ENCODE measurements around the gene SPARC. TPM values are rescaled to one million over a fixed set of nuclear protein-coding genes. Genes with fewer than 3 reads are reported as not detected.
A peak's percentile ranks its signal among the peaks of the same experiment; 100 is the strongest.
"Not testable (repeated sequence)": the region's sequence is repeated elsewhere in the genome, so short reads cannot be mapped to it uniquely, and the experiment has no call there.

Gene SPARC
- total RNA-seq, 1 donor from 2014 or later: 9,466 TPM

- no peaks in the 10 kb centered on the region for H3K27me3 Mint-ChIP-seq (ENCODE audit: unreplicated experiment)
- peaks cover 73% of the 10 kb centered on the region for H3K4me1 Mint-ChIP-seq (ENCODE audit: unreplicated experiment)
- H3K27ac Mint-ChIP-seq (ENCODE audit: unreplicated experiment): peak overlapping the region; percentile 99
- peak overlapping the region; percentile 95 for H3K4me3 Mint-ChIP-seq (ENCODE audit: unreplicated experiment)
- no peaks in the 10 kb centered on the region for H3K9me3 Mint-ChIP-seq (ENCODE audit: unreplicated experiment)
- H3K36me3 Mint-ChIP-seq (ENCODE audit: unreplicated experiment): peaks cover 25% of the 10 kb centered on the region
- DNase-seq (ENCODE audit: extremely low spot score, unreplicated experiment): no peak
- no peak for TF ChIP-seq CTCF (IDR thresholded peaks at IDR 0.05)
Measured at GRCh38 chr5:151683444-151683843, 3.3 kb downstream of the SPARC start.

DNA sequence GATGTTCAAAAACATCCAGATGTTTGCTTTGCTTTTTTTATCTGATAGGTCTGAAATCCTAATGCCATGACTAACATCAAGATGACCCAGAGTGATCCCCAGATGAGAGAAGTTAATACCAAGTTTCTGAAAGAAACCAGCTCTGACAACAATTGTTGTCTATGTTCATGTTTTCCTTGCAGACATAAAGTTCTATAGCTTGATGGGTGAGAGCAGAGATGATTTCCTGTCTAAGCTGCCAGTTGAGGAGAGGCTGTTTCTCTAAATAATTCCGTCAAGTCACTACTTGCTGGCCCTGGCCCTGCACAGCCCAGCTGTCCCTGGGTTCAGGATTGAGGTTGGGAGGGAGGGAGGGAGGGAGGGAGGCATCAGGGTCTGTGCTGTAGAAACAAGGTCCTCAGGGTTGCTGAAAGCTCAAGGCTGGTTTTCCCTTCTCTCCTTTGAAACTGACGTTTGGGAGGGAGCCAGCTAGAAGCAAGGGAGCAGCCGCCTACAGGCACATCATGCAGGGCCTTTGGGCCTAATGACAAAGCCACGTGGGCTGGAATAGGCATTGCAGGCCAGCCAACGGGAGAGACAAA, 3.9 kb downstream of the SPARC start:
- TF ChIP-seq CTCF (IDR thresholded peaks at IDR 0.05): no peak
- no peak for DNase-seq (ENCODE audit: extremely low spot score, unreplicated experiment)
- H3K4me3 Mint-ChIP-seq (ENCODE audit: unreplicated experiment): peak overlapping the region; percentile 95
- peak overlapping the region; percentile 99 for H3K27ac Mint-ChIP-seq (ENCODE audit: unreplicated experiment)
- no peaks in the 10 kb centered on the region for H3K27me3 Mint-ChIP-seq (ENCODE audit: unreplicated experiment)
- peaks cover 25% of the 10 kb centered on the region for H3K36me3 Mint-ChIP-seq (ENCODE audit: unreplicated experiment)
- peaks cover 79% of the 10 kb centered on the region for H3K4me1 Mint-ChIP-seq (ENCODE audit: unreplicated experiment)
- no peaks in the 10 kb centered on the region for H3K9me3 Mint-ChIP-seq (ENCODE audit: unreplicated experiment)

DNA sequence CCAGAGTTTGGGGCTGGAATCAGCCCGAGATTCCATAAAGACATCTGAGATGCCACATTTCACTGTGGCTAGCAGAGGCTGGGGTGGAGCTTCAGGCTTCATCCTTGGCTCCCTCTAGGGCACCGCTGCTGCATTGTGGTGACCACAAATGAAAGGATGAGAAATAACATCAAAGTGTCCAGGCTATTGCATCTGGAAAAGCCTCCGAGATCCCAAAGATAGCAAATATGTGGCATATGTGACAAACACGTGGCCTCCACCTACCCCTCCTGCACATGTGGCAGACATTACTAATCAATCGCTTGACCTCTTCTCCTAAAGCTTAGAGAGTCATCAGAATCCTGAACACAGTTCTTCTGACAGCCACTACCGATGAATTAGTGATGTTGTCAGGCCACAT, 4.5 kb downstream of the SPARC start:
- H3K9me3 Mint-ChIP-seq (ENCODE audit: unreplicated experiment): no peaks in the 10 kb centered on the region
- H3K27ac Mint-ChIP-seq (ENCODE audit: unreplicated experiment): peak overlapping the region; percentile 76
- H3K4me3 Mint-ChIP-seq (ENCODE audit: unreplicated experiment): no peak overlapping the region
- no peaks in the 10 kb centered on the region for H3K27me3 Mint-ChIP-seq (ENCODE audit: unreplicated experiment)
- no peak for DNase-seq (ENCODE audit: extremely low spot score, unreplicated experiment)
- H3K36me3 Mint-ChIP-seq (ENCODE audit: unreplicated experiment): peaks cover 27% of the 10 kb centered on the region
- peaks cover 79% of the 10 kb centered on the region for H3K4me1 Mint-ChIP-seq (ENCODE audit: unreplicated experiment)
- TF ChIP-seq CTCF (IDR thresholded peaks at IDR 0.05): no peak

- no peaks in the 10 kb centered on the region for H3K27me3 Mint-ChIP-seq (ENCODE audit: unreplicated experiment)
- peaks cover 33% of the 10 kb centered on the region for H3K36me3 Mint-ChIP-seq (ENCODE audit: unreplicated experiment)
- no peak for DNase-seq (ENCODE audit: extremely low spot score, unreplicated experiment)
- no peaks in the 10 kb centered on the region for H3K9me3 Mint-ChIP-seq (ENCODE audit: unreplicated experiment)
- no peak for TF ChIP-seq CTCF (IDR thresholded peaks at IDR 0.05)
- no peak overlapping the region for H3K4me3 Mint-ChIP-seq (ENCODE audit: unreplicated experiment)
- H3K4me1 Mint-ChIP-seq (ENCODE audit: unreplicated experiment): peaks cover 87% of the 10 kb centered on the region
- peak overlapping the region; percentile 70 for H3K27ac Mint-ChIP-seq (ENCODE audit: unreplicated experiment)
Measured at GRCh38 chr5:151680944-151681427, 5.7 kb downstream of the SPARC start.

- peak overlapping the region; percentile 40 for H3K4me3 Mint-ChIP-seq (ENCODE audit: unreplicated experiment)
- H3K27ac Mint-ChIP-seq (ENCODE audit: unreplicated experiment): peak overlapping the region; percentile 34
- peaks cover 40% of the 10 kb centered on the region for H3K36me3 Mint-ChIP-seq (ENCODE audit: unreplicated experiment)
- not testable (repeated sequence) for H3K27me3 Mint-ChIP-seq (ENCODE audit: unreplicated experiment); DNase-seq (ENCODE audit: extremely low spot score, unreplicated experiment); H3K9me3 Mint-ChIP-seq (ENCODE audit: unreplicated experiment)
- peaks cover 94% of the 10 kb centered on the region for H3K4me1 Mint-ChIP-seq (ENCODE audit: unreplicated experiment)
Measured at GRCh38 chr5:151680156-151680505, 6.6 kb downstream of the SPARC start.

Data from osteocyte (in vitro differentiated cells).